ENCODE results near the gene ENOX1. TPM values are rescaled to one million over a fixed set of nuclear protein-coding genes. Genes with fewer than 3 reads are reported as not detected.

The ENOX1 gene
- total and polyA plus RNA-seq, 2 of the 8 experiments (the other 6 are each of a cell fraction or from before 2014, with no cell fraction given): 0.23 to 0.37 TPM

GRCh38 chr13:43274881-43275280 lies 511.9 kb downstream of the ENOX1 start:
- H3K23me2 ChIP-seq (ENCODE audit: low read depth, low read length): no peaks in the 10 kb centered on the region
- no peaks in the 10 kb centered on the region for H3K79me2 ChIP-seq (ENCODE audit: control insufficient read depth in 1 of 2, insufficient read depth in 2 of 2, low read length in 2 of 2)
- no peak overlapping the region for H2AK5ac ChIP-seq (ENCODE audit: low read depth, low read length)
- FAIRE-seq (peak; percentile 50), DNase-seq (ENCODE audit: low read depth in 1 of 2, low spot score in 2 of 2) (no peak)
- no peak overlapping the region for H2BK120ac ChIP-seq (replicated peaks; ENCODE audit: low read depth, low read length)
- no peaks in the 10 kb centered on the region for H3K79me1 ChIP-seq (ENCODE audit: low read depth, low read length)
- no peak for TF ChIP-seq HDAC6 (IDR thresholded peaks at IDR 0.05; ENCODE audit: low read depth, low read length)
- TF ChIP-seq CREB1 (IDR thresholded peaks at IDR 0.05): no peak
- no peak for TF ChIP-seq SAP30 (IDR thresholded peaks at IDR 0.05; ENCODE audit: insufficient read depth, insufficient replicate concordance, low read length)
- no peak for TF ChIP-seq CHD1 (IDR thresholded peaks at IDR 0.05; ENCODE audit: low read depth, low read length)
- no peak for TF ChIP-seq CTBP2 (IDR thresholded peaks at IDR 0.05; ENCODE audit: borderline replicate concordance, insufficient read depth, insufficient read length, low read length)
- no peak for TF ChIP-seq EP300 (IDR thresholded peaks at IDR 0.05; ENCODE audit: borderline replicate concordance in 1 of 2, low read depth in 2 of 2, low read length in 2 of 2)
- no peak for TF ChIP-seq POLR2A (IDR thresholded peaks at IDR 0.05; ENCODE audit: control extremely low read depth in 1 of 2, low read depth in 2 of 2, low read length in 2 of 2)
- TF ChIP-seq TCF12 (IDR thresholded peaks at IDR 0.05; ENCODE audit: low read depth, low read length): no peak
- TF ChIP-seq SP4 (IDR thresholded peaks at IDR 0.05; ENCODE audit: low read length): no peak
- H3K14ac ChIP-seq (ENCODE audit: insufficient read length): no peak overlapping the region
- H3K9me3 ChIP-seq (ENCODE audit: insufficient read depth in 2 of 2, low read depth in 1 of 2, low read length in 1 of 2): no peaks in the 10 kb centered on the region
- H3K4me1 ChIP-seq (replicated peaks in 1 of 4; ENCODE audit: control insufficient read depth in 3 of 4, insufficient read depth in 4 of 4, low read length in 3 of 4): peaks cover 0 to 6% (median 0%) of the 10 kb centered on the region in 4 experiments; a peak in 1 of 7 replicates
- H2BK15ac ChIP-seq (ENCODE audit: low read length): no peak overlapping the region
- no peak overlapping the region for H3K23ac ChIP-seq (ENCODE audit: insufficient read length)
- H3K27me3 ChIP-seq (replicated peaks in 1 of 4; ENCODE audit: control insufficient read depth in 3 of 4, extremely low read depth in 1 of 4, insufficient read depth in 3 of 4, low read length in 3 of 4): no peaks in the 10 kb centered on the region
- H3K27ac ChIP-seq (ENCODE audit: low read depth, low read length): no peak overlapping the region
- H3K4me3 ChIP-seq (ENCODE audit: extremely low read depth in 1 of 4, insufficient read depth in 2 of 4, low read depth in 3 of 4, low read length in 4 of 4): no peak overlapping the region
- no peak overlapping the region for H3K18ac ChIP-seq (ENCODE audit: extremely low read depth, low read length)
- 89% methylated on average over 4 of the region's 4 CpGs; no CpG with 5 or more reads in 1 of the 2 experiments for WGBS, 2 experiments (ENCODE audit: extremely low coverage in 1 of 2, insufficient coverage in 1 of 2, insufficient read length in 1 of 2, insufficient replicate concordance in 2 of 2, low coverage in 1 of 2, low lambda C conversion rate in 2 of 2, missing lambda C conversion rate in 1 of 2)
- H4K5ac ChIP-seq (ENCODE audit: insufficient read length, low read depth, low read length): no peak overlapping the region
- no peak overlapping the region for H2BK5ac ChIP-seq (ENCODE audit: low read depth, low read length)
- no peak overlapping the region for H2BK20ac ChIP-seq (ENCODE audit: low read length)
- ChIA-PET CTCF (ENCODE audit: partially characterized antibody) (no interaction called here), POLR2A (ENCODE audit: partially characterized antibody) (no interaction called here)
- H2AFZ ChIP-seq (ENCODE audit: low read length): no peak overlapping the region
- no peaks in the 10 kb centered on the region for H4K20me1 ChIP-seq (replicated peaks in 1 of 2; ENCODE audit: control insufficient read depth in 1 of 2, insufficient read depth in 2 of 2, low read length in 2 of 2)
- no peak overlapping the region for H4K8ac ChIP-seq (ENCODE audit: extremely low read depth, insufficient read depth, low read length)
- no peak overlapping the region for H3K9ac ChIP-seq (replicated peaks in 1 of 4; ENCODE audit: extremely low read depth in 1 of 4, low read depth in 3 of 4, low read length in 3 of 4)
- H3K4ac ChIP-seq (replicated peaks; ENCODE audit: insufficient read length, low read depth, low read length): no peak overlapping the region
- H2BK12ac ChIP-seq (ENCODE audit: low read depth, low read length): no peak overlapping the region
- H3K36me3 ChIP-seq (ENCODE audit: control insufficient read depth in 2 of 4, insufficient read depth in 4 of 4, low read length in 3 of 4): no peaks in the 10 kb centered on the region
- no peak overlapping the region for H4K91ac ChIP-seq (replicated peaks; ENCODE audit: insufficient read length, low read length)
- no peak overlapping the region for H3K4me2 ChIP-seq (ENCODE audit: insufficient read depth in 1 of 2, low read depth in 2 of 2, low read length in 2 of 2)
- H3K56ac ChIP-seq (replicated peaks; ENCODE audit: insufficient read length, low read depth, low read length): no peak overlapping the region

Measured in H1 (cell line).